A549 (cell line): ENCODE measurements around the gene TTC39B. TPM values are rescaled to one million over a fixed set of nuclear protein-coding genes. Genes with fewer than 3 reads are reported as not detected.

Source experiments
- ATAC-seq, 2 experiments: fragments of 200-7000 bp in 1 of 2; fragments of >200 bp in 1 of 2; cut with Nextera tagmentation in 1 of 2; cut with Tn5 transposase in 1 of 2; 3 replicates each; pipeline versions ENCODE4 v1.8.0 to v1.9.1; 2018 to 2020; ENCODE audit warnings: mild to moderate bottlenecking in 1 of 2, moderate library complexity in 1 of 2
- CTCF ChIA-PET: fragments of 300-600 bp; sonication (Branson Sonifier 250); formaldehyde crosslinking; extraction: SDS; loops from one replicate; lab custom pipeline; 2021; ENCODE audit warnings: antibody characterized with exemption, inconsistent platforms; lab: Yijun Ruan, JAX
- POLR2A ChIA-PET: fragments of 350-600 bp; formaldehyde crosslinking; extraction: SDS; loops from one replicate; lab custom pipeline; 2021; ENCODE audit warnings: antibody characterized with exemption, inconsistent platforms; lab: Yijun Ruan, JAX
- DNase-seq, 2 experiments: peaks; one replicate each; pipeline versions ENCODE4 v3.0.0 to v3.0.0-alpha.2; 2011 to 2016; ENCODE audit warnings: low read depth in 1 of 2, low spot score in 1 of 2
- FAIRE-seq: peaks from 2 replicates; lab custom pipeline; 2011; peaks lifted over from hg19 to GRCh38; lab: Jason Lieb, UNC
- H3K27ac ChIP-seq, 2 experiments: fragments of >200 bp; sonication (Bioruptor Twin); formaldehyde crosslinking; 3 replicates each; pipeline ENCODE4 v1.5.1; 2016 to 2017
- H3K4me1 ChIP-seq: fragments of >200 bp; sonication (Bioruptor Twin); formaldehyde crosslinking; 3 replicates; pipeline ENCODE4 v1.6.1; 2016
- H3K4me2 ChIP-seq: fragments of >200 bp; sonication (Bioruptor Twin); formaldehyde crosslinking; 3 replicates; pipeline ENCODE4 v1.6.1; 2016
- H3K4me3 ChIP-seq: fragments of >200 bp; sonication (Bioruptor Twin); formaldehyde crosslinking; 3 replicates; pipeline ENCODE4 v1.5.1; 2016
- H3K9me3 ChIP-seq: fragments of >200 bp; sonication (Bioruptor Twin); formaldehyde crosslinking; 3 replicates; pipeline ENCODE4 v1.6.1; 2016
- BHLHE40 ChIP-seq: IDR thresholded peaks from 2 replicates; pipeline ENCODE4 v1.6.1; 2012; ENCODE audit warnings: low read depth, low read length, inconsistent platforms
- CEBPB ChIP-seq, 2 experiments: fragments of >200 bp in 1 of 2; sonication (Bioruptor Twin) in 1 of 2; formaldehyde crosslinking in 1 of 2; IDR thresholded peaks; 2 replicates each; pipeline ENCODE4 v1.6.1; 2012 to 2016
- CHD4 ChIP-seq: fragments of 200-600 bp; sonication (generic); IDR thresholded peaks from 2 replicates; pipeline ENCODE4 v1.6.1; 2016; ENCODE audit warnings: antibody characterized with exemption, mild to moderate bottlenecking, borderline replicate concordance
- CTCF ChIP-seq: fragments of >200 bp; sonication (Bioruptor Twin); formaldehyde crosslinking; IDR thresholded peaks from 3 replicates; pipeline ENCODE4 v1.5.1; 2016
- ELK1 ChIP-seq: fragments of 150-350 bp; IDR thresholded peaks from 2 replicates; pipeline ENCODE4 v1.6.1; 2014; ENCODE audit warnings: low read depth, mild to moderate bottlenecking, low read length
- EP300 ChIP-seq, 2 experiments: fragments of >200 bp; sonication (Bioruptor Twin); formaldehyde crosslinking; IDR thresholded peaks; 2 replicates in 1 of 2; 3 replicates in 1 of 2; pipeline ENCODE4 v1.6.1; 2016 to 2017
- FOSL2 ChIP-seq, 2 experiments: fragments of 450-650 bp in 1 of 2; fragments of >200 bp in 1 of 2; sonication (Bioruptor Twin) in 1 of 2; formaldehyde crosslinking; IDR thresholded peaks; 2 replicates each; pipeline versions ENCODE4 v1.5.0 to v1.6.1; 2016 to 2020; ENCODE audit warnings: mild to moderate bottlenecking in 1 of 2, moderate library complexity in 1 of 2
- FOXS1 ChIP-seq: fragments of 250-450 bp; sonication (Bioruptor Pico); IDR thresholded peaks from 2 replicates; pipeline ENCODE4 v1.5.0; 2020; ENCODE audit warnings: mild to moderate bottlenecking, moderate library complexity
- GATA3 ChIP-seq: IDR thresholded peaks from 2 replicates; pipeline ENCODE4 v1.6.1; 2012; ENCODE audit warnings: borderline replicate concordance
- HOXB5 ChIP-seq: fragments of 250-450 bp; sonication (Bioruptor Pico); IDR thresholded peaks from 2 replicates; pipeline ENCODE4 v1.5.0; 2020; ENCODE audit warnings: mild to moderate bottlenecking, moderate library complexity
- KDM5A ChIP-seq: fragments of 200-600 bp; sonication (generic); IDR thresholded peaks from 2 replicates; pipeline ENCODE4 v1.6.1; 2016; ENCODE audit warnings: antibody characterized with exemption, mild to moderate bottlenecking
- MAFK ChIP-seq: fragments of 450-650 bp; IDR thresholded peaks from 2 replicates; pipeline ENCODE4 v1.6.1; 2014; ENCODE audit not compliant: partially characterized antibody
- MAX ChIP-seq: IDR thresholded peaks from 2 replicates; pipeline ENCODE4 v1.6.1; 2012
- MAZ ChIP-seq: fragments of 150-350 bp; IDR thresholded peaks from 2 replicates; pipeline ENCODE4 v1.6.1; 2014; ENCODE audit warnings: antibody characterized with exemption, low read depth, low read length, borderline replicate concordance
- MYC ChIP-seq: IDR thresholded peaks from 2 replicates; pipeline ENCODE4 v1.6.1; 2012; ENCODE audit warnings: mild to moderate bottlenecking, inconsistent platforms, low read length, improper control_type of control experiment, borderline replicate concordance
- NFE2L2 ChIP-seq: fragments of 150-350 bp; conservative IDR thresholded peaks from 2 replicates; pipeline ENCODE4 v1.6.1; 2014; ENCODE audit warnings: low read length
- NPAS2 ChIP-seq: fragments of 250-450 bp; sonication (Bioruptor Pico); IDR thresholded peaks from 2 replicates; pipeline ENCODE4 v1.8.0; 2022; ENCODE audit warnings: mild to moderate bottlenecking, moderate library complexity, borderline replicate concordance
- PBX3 ChIP-seq: IDR thresholded peaks from 2 replicates; pipeline ENCODE4 v1.6.1; 2012
- PHF8 ChIP-seq: fragments of 200-600 bp; sonication (generic); IDR thresholded peaks from 2 replicates; pipeline ENCODE4 v1.6.1; 2016; ENCODE audit warnings: low read depth, mild to moderate bottlenecking, antibody characterized with exemption, moderate library complexity, borderline replicate concordance
- POLR2A ChIP-seq: IDR thresholded peaks from 2 replicates; pipeline ENCODE4 v1.6.1; 2012; ENCODE audit warnings: mild to moderate bottlenecking, low read length
- RARB ChIP-seq: fragments of 250-450 bp; sonication (Bioruptor Pico); IDR thresholded peaks from 2 replicates; pipeline ENCODE4 v1.8.0; 2021; ENCODE audit warnings: mild to moderate bottlenecking, moderate library complexity
- RCOR1 ChIP-seq: fragments of 150-350 bp; IDR thresholded peaks from 2 replicates; pipeline ENCODE4 v1.6.1; 2014; ENCODE audit warnings: antibody characterized with exemption, low read length, low read depth
- RNF2 ChIP-seq: fragments of 200-600 bp; sonication (generic); IDR thresholded peaks from 2 replicates; pipeline ENCODE4 v1.6.1; 2016; ENCODE audit warnings: low read depth, mild to moderate bottlenecking, antibody characterized with exemption, moderate library complexity, borderline replicate concordance
- SREBF2 ChIP-seq: fragments of 450-650 bp; IDR thresholded peaks from 2 replicates; pipeline ENCODE4 v1.6.1; 2014; ENCODE audit warnings: mild to moderate bottlenecking, moderate library complexity
- TFCP2L1 ChIP-seq: fragments of 250-450 bp; sonication (Bioruptor Pico); IDR thresholded peaks from 2 replicates; pipeline ENCODE4 v1.5.0; 2021; ENCODE audit warnings: mild to moderate bottlenecking
- USF2 ChIP-seq: fragments of 450-650 bp; IDR thresholded peaks from 2 replicates; pipeline ENCODE4 v1.6.1; 2014; ENCODE audit warnings: antibody characterized with exemption
- ZC3H11A ChIP-seq: fragments of 450-650 bp; IDR thresholded peaks from 2 replicates; pipeline ENCODE4 v1.6.1; 2014; ENCODE audit warnings: antibody characterized with exemption, mild to moderate bottlenecking
- WGBS: methylation state at CpG from one replicate; pipeline ENCODE4 v1.1.6; 2017; ENCODE audit errors: missing lambda C conversion rate; 5-methylcytosine and 5-hydroxymethylcytosine counted together
- polyA plus RNA-seq, 4 experiments: library from polyadenylated mRNA; depleted of rRNA in 3 of 4; stranded (reverse); fragments of >200 nt; fragmentation: RNase III in 1 of 4; extraction: RNeasy Plus Mini Kit Qiagen cat#74134 plus additional on column Dnase treatment in 1 of 4; gene quantifications; 2 replicates in 3 of 4; 3 replicates in 1 of 4; pipeline ENCODE4 v1.2.3, GENCODE V29; 2011 to 2017

The TTC39B gene
- polyA plus RNA-seq, 2 of the 4 experiments (the other 2 are of a cell fraction), result 0.94 to 4.4 TPM

GRCh38 chr9:15294604-15295003, 12.4 kb downstream of the TTC39B start:
- ATAC-seq, result no peak
- Histone ChIP-seq H3K27ac (no peak overlapping the region), H3K4me3 (no peak overlapping the region), H3K4me2 (no peak overlapping the region), H3K9me3 (no peaks in the 10 kb centered on the region)
- 92% methylated on average over 4 of the region's 4 CpGs for WGBS
- ChIA-PET CTCF (no interaction called here), POLR2A (no interaction called here)
- TF ChIP-seq NPAS2 (CRISPR knock-in tag) (no peak), USF2 (no peak), SREBF2 (no peak), MAFK (no peak), NFE2L2 (no peak), PHF8 (no peak), MAZ (no peak), KDM5A (no peak), RCOR1 (no peak), POLR2A (no peak), TFCP2L1 (CRISPR knock-in tag) (no peak), FOSL2 (IDR thresholded peaks at IDR 0.05) (no peak), FOSL2 (CRISPR knock-in tag; IDR thresholded peaks at IDR 0.05) (no peak), CHD4 (no peak)
- TF ChIP-seq, all 56 proteins: peak for 0
- FAIRE-seq, result no peak
- peaks cover 10% of the 10 kb centered on the region for H3K4me1 ChIP-seq
- DNase-seq, result no peak

- Histone ChIP-seq H3K27ac (no peak overlapping the region), H3K4me1 (peaks cover 10% of the 10 kb centered on the region), H3K4me3 (no peak overlapping the region), H3K9me3 (no peaks in the 10 kb centered on the region), H3K4me2 (no peak overlapping the region)
- ATAC-seq (no peak), DNase-seq (no peak), FAIRE-seq (no peak)
- ChIA-PET CTCF (no interaction called here), POLR2A (no interaction called here)
- WGBS, result 87% methylated on average over 10 of the region's 10 CpGs
- TF ChIP-seq RARB, result no peak
- TF ChIP-seq FOXS1 (CRISPR knock-in tag), result no peak
- TF ChIP-seq CEBPB (IDR thresholded peaks at IDR 0.05), result no peak
- TF ChIP-seq MAX, result no peak
- TF ChIP-seq ELK1, result no peak
- no peak for TF ChIP-seq HOXB5
- TF ChIP-seq KDM5A, result no peak
- no peak for TF ChIP-seq TFCP2L1 (CRISPR knock-in tag)
- no peak for TF ChIP-seq MYC
- TF ChIP-seq BHLHE40, result no peak
- no peak for TF ChIP-seq PBX3
- TF ChIP-seq POLR2A, result no peak
- TF ChIP-seq RNF2, result no peak
- no peak for TF ChIP-seq GATA3
- TF ChIP-seq ZC3H11A, result no peak
- TF ChIP-seq EP300 (IDR thresholded peaks at IDR 0.05), result no peak
- no peak for TF ChIP-seq CTCF
Observed at GRCh38 chr9:15293804-15294316, 13.2 kb downstream of the TTC39B start.
